Type B pancreatic cell (in vitro differentiated cells): Measurements from ENCODE around the gene ADI1. TPM values are rescaled to one million over a fixed set of nuclear protein-coding genes. Genes with fewer than 3 reads are reported as not detected.
"Not testable (repeated sequence)": the region's sequence is repeated elsewhere in the genome, so short reads cannot be mapped to it uniquely, and the experiment has no call there.

Source experiments
- DNase-seq: peaks from one replicate; pipeline ENCODE4 v3.0.0; 2021; ENCODE audit warnings: mixed read lengths; ENCODE audit not compliant: unreplicated experiment; ENCODE audit errors: extremely low spot score
- H3K27ac Mint-ChIP-seq: 2 replicates; pipeline ENCODE4 v1.8.0; 2021; ENCODE audit warnings: mild to moderate bottlenecking, mixed read lengths
- H3K27me3 Mint-ChIP-seq: 2 replicates; pipeline ENCODE4 v1.8.0; 2021; ENCODE audit warnings: mixed read lengths
- H3K36me3 Mint-ChIP-seq: 2 replicates; pipeline ENCODE4 v1.8.0; 2021; ENCODE audit warnings: mixed read lengths
- H3K4me1 Mint-ChIP-seq: one replicate; pipeline ENCODE4 v1.8.0; 2021; ENCODE audit warnings: mixed read lengths; ENCODE audit not compliant: unreplicated experiment
- H3K4me3 Mint-ChIP-seq: 2 replicates; pipeline ENCODE4 v1.8.0; 2021; ENCODE audit warnings: mild to moderate bottlenecking, mixed read lengths
- H3K9me3 Mint-ChIP-seq: 2 replicates; pipeline ENCODE4 v1.8.0; 2021; ENCODE audit warnings: mixed read lengths
- total RNA-seq: library from RNA; stranded (reverse); gene quantifications from 2 replicates; pipeline ENCODE4 v1.2.1, GENCODE V29; 2021; ENCODE audit warnings: low replicate concordance
- TF ChIP-seq, protein P1 (sequence below): fragments of 200-600 bp; sonication (generic); conservative IDR thresholded peaks from 2 replicates; pipeline ENCODE4 v1.5.0; 2021; ENCODE audit warnings: antibody characterized with exemption, mild to moderate bottlenecking

Gene ADI1
- total RNA-seq, 1 donor from 2014 or later, result 40.0 TPM

DNA sequence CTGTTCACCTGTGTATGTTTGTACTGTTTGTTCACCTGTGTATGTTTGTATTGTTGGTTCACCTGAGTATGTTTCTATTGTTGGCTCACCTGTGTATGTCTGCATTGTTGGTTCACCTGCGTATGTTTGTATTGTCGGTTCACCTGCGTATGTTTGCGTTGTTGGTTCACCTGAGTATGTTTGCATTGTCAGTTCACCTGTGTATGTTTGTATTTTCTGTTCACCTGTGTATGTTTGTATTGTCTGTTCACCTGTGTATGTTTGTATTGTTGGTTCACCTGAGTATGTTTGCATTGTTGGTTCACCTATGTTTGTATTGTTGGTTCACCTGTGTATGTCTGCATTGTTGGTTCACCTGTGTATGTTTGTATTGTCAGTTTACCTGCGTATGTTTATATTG, 14.6 kb downstream of the ADI1 start:
- Mint-ChIP-seq H3K27me3 (no peaks in the 10 kb centered on the region), H3K4me3 (no peak overlapping the region), H3K4me1 (peaks cover 9% of the 10 kb centered on the region), H3K36me3 (peaks cover 52% of the 10 kb centered on the region), H3K27ac (no peak overlapping the region), H3K9me3 (no peaks in the 10 kb centered on the region)
- no peak for DNase-seq
- TF ChIP-seq, protein P1, sequence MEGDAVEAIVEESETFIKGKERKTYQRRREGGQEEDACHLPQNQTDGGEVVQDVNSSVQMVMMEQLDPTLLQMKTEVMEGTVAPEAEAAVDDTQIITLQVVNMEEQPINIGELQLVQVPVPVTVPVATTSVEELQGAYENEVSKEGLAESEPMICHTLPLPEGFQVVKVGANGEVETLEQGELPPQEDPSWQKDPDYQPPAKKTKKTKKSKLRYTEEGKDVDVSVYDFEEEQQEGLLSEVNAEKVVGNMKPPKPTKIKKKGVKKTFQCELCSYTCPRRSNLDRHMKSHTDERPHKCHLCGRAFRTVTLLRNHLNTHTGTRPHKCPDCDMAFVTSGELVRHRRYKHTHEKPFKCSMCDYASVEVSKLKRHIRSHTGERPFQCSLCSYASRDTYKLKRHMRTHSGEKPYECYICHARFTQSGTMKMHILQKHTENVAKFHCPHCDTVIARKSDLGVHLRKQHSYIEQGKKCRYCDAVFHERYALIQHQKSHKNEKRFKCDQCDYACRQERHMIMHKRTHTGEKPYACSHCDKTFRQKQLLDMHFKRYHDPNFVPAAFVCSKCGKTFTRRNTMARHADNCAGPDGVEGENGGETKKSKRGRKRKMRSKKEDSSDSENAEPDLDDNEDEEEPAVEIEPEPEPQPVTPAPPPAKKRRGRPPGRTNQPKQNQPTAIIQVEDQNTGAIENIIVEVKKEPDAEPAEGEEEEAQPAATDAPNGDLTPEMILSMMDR, result no peak

DNA sequence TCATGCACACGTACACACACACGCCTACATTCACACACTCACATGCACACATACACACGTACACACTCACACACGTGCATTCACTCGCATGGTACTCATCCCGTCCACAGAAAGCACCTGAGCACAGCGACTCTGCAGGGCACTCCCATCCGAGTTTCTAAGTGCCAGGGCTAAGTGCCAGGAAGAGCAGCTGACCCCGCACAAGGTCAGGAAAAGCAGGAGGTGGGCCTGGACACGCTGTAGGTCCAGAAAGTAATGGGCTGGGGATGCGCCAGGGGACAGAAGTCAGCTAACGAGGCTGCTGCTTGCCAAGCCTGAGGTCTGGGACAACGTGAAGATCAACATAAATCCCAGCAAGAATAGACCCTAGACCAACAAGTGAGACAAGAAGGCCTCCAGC, 15.8 kb downstream of the ADI1 start:
- H3K27ac Mint-ChIP-seq, result no peak overlapping the region
- peaks cover 9% of the 10 kb centered on the region for H3K4me1 Mint-ChIP-seq
- no peak overlapping the region for H3K4me3 Mint-ChIP-seq
- no peaks in the 10 kb centered on the region for H3K27me3 Mint-ChIP-seq
- no peaks in the 10 kb centered on the region for H3K9me3 Mint-ChIP-seq
- no peak for DNase-seq
- TF ChIP-seq, protein P1, result no peak
- H3K36me3 Mint-ChIP-seq, result peaks cover 53% of the 10 kb centered on the region

GRCh38 chr2:3503046-3503445, 16.3 kb downstream of the ADI1 start:
- no peak overlapping the region for H3K4me3 Mint-ChIP-seq
- no peaks in the 10 kb centered on the region for H3K9me3 Mint-ChIP-seq
- no peaks in the 10 kb centered on the region for H3K27me3 Mint-ChIP-seq
- peaks cover 54% of the 10 kb centered on the region for H3K36me3 Mint-ChIP-seq
- TF ChIP-seq, protein P1, result no peak
- no peak for DNase-seq
- H3K27ac Mint-ChIP-seq, result no peak overlapping the region
- peaks cover 9% of the 10 kb centered on the region for H3K4me1 Mint-ChIP-seq

GRCh38 chr2:3500326-3500899, 18.9 kb downstream of the ADI1 start:
- peaks cover 50% of the 10 kb centered on the region for H3K36me3 Mint-ChIP-seq
- TF ChIP-seq, protein P1, result no peak
- H3K27ac Mint-ChIP-seq, result no peak overlapping the region
- H3K27me3 Mint-ChIP-seq, result no peaks in the 10 kb centered on the region
- no peaks in the 10 kb centered on the region for H3K4me1 Mint-ChIP-seq
- H3K4me3 Mint-ChIP-seq, result no peak overlapping the region
- DNase-seq, result no peak
- H3K9me3 Mint-ChIP-seq, result no peaks in the 10 kb centered on the region

- Mint-ChIP-seq H3K9me3 (no peaks in the 10 kb centered on the region), H3K27me3 (no peaks in the 10 kb centered on the region), H3K4me1 (peaks cover 4% of the 10 kb centered on the region), H3K27ac (no peak overlapping the region), H3K36me3 (peaks cover 38% of the 10 kb centered on the region), H3K4me3 (no peak overlapping the region)
- no peak for DNase-seq
- TF ChIP-seq, protein P1, result no peak
These were observed 20.4 kb downstream of the ADI1 start for GRCh38 chr2:3498783-3499394.

DNA sequence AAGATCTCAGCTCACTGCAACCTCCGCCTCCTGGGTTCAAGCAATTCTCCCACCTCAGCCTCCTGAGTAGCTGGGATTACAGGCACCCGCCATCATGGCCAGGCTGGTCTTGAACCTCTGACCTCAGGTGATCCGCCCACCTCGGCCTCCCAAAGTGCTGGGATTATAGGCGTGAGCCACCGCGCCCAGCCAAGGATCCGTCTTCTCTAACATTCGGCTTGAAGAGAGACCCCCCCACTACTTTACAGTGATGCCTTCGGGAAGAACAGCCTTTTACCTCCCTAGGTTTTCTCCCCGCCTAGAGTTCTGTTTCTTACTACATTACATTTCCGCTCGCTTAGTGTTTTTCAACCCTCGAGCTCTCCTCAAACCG, 22.6 kb downstream of the ADI1 start:
- H3K27ac Mint-ChIP-seq, H3K9me3 Mint-ChIP-seq, H3K27me3 Mint-ChIP-seq, H3K4me3 Mint-ChIP-seq, DNase-seq: not testable (repeated sequence)
- Mint-ChIP-seq H3K4me1 (peaks cover 10% of the 10 kb centered on the region), H3K36me3 (peaks cover 25% of the 10 kb centered on the region)
